DND-41 (cell line): ENCODE data around the gene JAK3.
"Not testable (repeated sequence)": the region's sequence is repeated elsewhere in the genome, so short reads cannot be mapped to it uniquely, and the experiment has no call there.

ENCODE experiments used
- ATAC-seq: fragments of 200-7000 bp; cut with Tn5 transposase; 3 replicates; pipeline ENCODE4 v1.9.1; 2021; ENCODE audit warnings: low read depth; ENCODE audit not compliant: insufficient read depth
- DNase-seq: peaks from one replicate; pipeline ENCODE4 v3.0.0-alpha.2; 2020
- H2AFZ ChIP-seq: 2 replicates; pipeline ENCODE4 v1.6.0; 2012; ENCODE audit warnings: low read depth, low read length
- H3K27ac ChIP-seq: 2 replicates; pipeline ENCODE4 v1.5.1; 2012; ENCODE audit warnings: low read length, inconsistent platforms
- H3K27me3 ChIP-seq: fragments of 200-600 bp; sonication (generic); 2 replicates; pipeline ENCODE4 v1.6.0; 2012; ENCODE audit warnings: low read length, mild to moderate bottlenecking, inconsistent platforms; ENCODE audit not compliant: insufficient read depth, poor library complexity
- H3K36me3 ChIP-seq: 2 replicates; pipeline ENCODE4 v1.5.1; 2012; ENCODE audit warnings: low read length, inconsistent platforms; ENCODE audit not compliant: insufficient read depth
- H3K4me1 ChIP-seq: 2 replicates; pipeline ENCODE4 v1.5.1; 2012; ENCODE audit warnings: mild to moderate bottlenecking, low read length; ENCODE audit not compliant: insufficient read depth
- H3K4me2 ChIP-seq: 2 replicates; pipeline ENCODE4 v1.6.0; 2012; ENCODE audit warnings: mild to moderate bottlenecking, moderate library complexity, low read length, inconsistent platforms; ENCODE audit not compliant: insufficient read depth
- H3K4me3 ChIP-seq, 2 experiments: fragments of 200-600 bp in 1 of 2; shearing (Covaris generic) in 1 of 2; 2 replicates each; pipeline ENCODE4 v1.5.1; 2012 to 2016; ENCODE audit warnings: inconsistent platforms in 2 of 2, low read length in 2 of 2, mild to moderate bottlenecking in 2 of 2, low read depth in 1 of 2, moderate library complexity in 1 of 2
- H3K79me2 ChIP-seq: 2 replicates; pipeline ENCODE4 v1.6.0; 2012; ENCODE audit warnings: low read length, inconsistent platforms; ENCODE audit not compliant: insufficient read depth
- H3K9ac ChIP-seq: 2 replicates; pipeline ENCODE4 v1.6.0; 2012; ENCODE audit warnings: low read depth, mild to moderate bottlenecking, inconsistent platforms, low read length, moderate library complexity
- H3K9me3 ChIP-seq: 2 replicates; pipeline ENCODE4 v1.5.1; 2012; ENCODE audit warnings: low read length, moderate library complexity, mild to moderate bottlenecking, inconsistent platforms; ENCODE audit not compliant: insufficient read depth, severe bottlenecking
- H4K20me1 ChIP-seq: 2 replicates; pipeline ENCODE4 v1.6.0; 2012; ENCODE audit warnings: low read length; ENCODE audit not compliant: insufficient read depth
- EZH2 ChIP-seq: IDR thresholded peaks from 3 replicates; pipeline ENCODE4 v1.6.1; 2012; ENCODE audit warnings: borderline replicate concordance, low read depth, mild to moderate bottlenecking, moderate library complexity, low read length, inconsistent platforms; ENCODE audit not compliant: severe bottlenecking
- TF ChIP-seq, protein P1 (sequence below): IDR thresholded peaks from 2 replicates; pipeline ENCODE4 v1.5.1; 2012; ENCODE audit warnings: borderline replicate concordance, low read length, moderate library complexity, mild to moderate bottlenecking; ENCODE audit not compliant: poor library complexity, severe bottlenecking; ENCODE audit errors: extremely low read depth

Gene JAK3

DNA sequence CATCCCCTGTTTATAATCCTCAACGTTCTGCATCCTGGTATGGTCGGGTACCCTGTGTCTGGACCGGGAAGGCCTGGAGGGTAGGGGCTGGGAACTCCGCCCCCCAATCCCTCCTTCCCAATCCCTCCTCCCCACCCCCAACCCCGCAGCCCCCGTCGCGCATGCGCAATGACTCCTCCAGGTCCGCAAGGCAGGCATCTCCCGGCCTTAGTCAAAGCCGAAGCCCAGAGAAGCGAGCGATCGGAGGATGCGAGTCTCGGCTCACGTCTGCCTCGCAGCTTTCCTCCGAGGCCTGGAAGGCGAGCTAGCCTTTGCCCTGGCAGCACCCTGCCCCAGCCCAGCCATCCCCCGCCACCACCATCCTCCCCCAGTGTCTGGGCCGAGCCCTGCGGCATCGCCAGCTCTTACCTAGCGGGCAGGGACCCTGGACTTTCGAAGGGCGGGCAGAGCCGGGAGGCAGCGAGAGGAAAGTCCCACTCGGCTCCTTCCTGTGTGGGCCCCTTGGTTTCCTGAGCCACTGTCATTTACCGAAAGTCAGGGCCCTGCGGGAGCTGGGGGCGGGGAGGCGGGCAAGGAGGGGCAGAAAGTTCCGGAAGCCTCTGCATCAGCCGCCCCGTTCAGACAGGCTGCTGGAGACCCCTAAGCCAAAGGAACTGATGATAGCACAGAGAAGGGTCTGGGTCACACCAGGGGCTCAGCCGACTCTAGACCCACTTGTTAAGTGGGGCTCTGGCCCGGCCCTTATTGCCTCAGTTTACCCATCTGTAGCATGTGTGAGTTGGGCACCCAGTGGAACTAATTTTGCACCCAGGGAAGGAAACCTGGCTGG, at the start of gene JAK3:
Gene JAK3, minus strand, starts transcription at position 445 of the 829 bp plus-strand sequence. CDS start 3,565 bp downstream, outside the sequence.
- TF ChIP-seq, protein P1, sequence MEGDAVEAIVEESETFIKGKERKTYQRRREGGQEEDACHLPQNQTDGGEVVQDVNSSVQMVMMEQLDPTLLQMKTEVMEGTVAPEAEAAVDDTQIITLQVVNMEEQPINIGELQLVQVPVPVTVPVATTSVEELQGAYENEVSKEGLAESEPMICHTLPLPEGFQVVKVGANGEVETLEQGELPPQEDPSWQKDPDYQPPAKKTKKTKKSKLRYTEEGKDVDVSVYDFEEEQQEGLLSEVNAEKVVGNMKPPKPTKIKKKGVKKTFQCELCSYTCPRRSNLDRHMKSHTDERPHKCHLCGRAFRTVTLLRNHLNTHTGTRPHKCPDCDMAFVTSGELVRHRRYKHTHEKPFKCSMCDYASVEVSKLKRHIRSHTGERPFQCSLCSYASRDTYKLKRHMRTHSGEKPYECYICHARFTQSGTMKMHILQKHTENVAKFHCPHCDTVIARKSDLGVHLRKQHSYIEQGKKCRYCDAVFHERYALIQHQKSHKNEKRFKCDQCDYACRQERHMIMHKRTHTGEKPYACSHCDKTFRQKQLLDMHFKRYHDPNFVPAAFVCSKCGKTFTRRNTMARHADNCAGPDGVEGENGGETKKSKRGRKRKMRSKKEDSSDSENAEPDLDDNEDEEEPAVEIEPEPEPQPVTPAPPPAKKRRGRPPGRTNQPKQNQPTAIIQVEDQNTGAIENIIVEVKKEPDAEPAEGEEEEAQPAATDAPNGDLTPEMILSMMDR = no peak
- TF ChIP-seq EZH2 = no peak
- Histone ChIP-seq H3K4me3 (peak within 1 kb of the TSS; percentile 24 to 53; a peak in 3 of 4 replicates), H3K27ac (peak within 1 kb of the TSS; percentile 84)

DNA sequence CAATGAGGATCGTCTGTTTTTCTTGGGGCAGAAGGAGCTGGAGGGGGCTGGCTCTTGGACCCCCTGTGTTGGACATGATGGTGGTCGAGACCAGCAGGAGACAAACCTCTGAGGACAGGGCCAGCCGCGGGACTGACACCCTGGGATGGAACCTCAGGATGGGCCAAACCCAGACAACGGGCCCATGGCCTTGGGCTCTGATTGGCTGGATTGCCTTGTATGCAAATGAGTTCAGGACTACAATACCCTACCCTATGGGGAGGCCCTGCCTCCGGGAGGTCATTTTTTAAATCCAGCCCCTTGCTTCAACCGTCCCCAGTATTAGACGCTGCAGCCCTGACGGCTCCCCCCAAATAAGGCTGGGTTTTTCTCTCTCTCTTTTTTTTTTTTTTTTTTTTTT, 46.0 kb upstream of the JAK3 start:
- no peak for DNase-seq
- H3K27ac ChIP-seq = no peak overlapping the region
- H3K36me3 ChIP-seq = no peaks in the 10 kb centered on the region
- no peak overlapping the region for H2AFZ ChIP-seq
- no peaks in the 10 kb centered on the region for H3K9me3 ChIP-seq
- no peak overlapping the region for H3K4me2 ChIP-seq
- no peaks in the 10 kb centered on the region for H4K20me1 ChIP-seq
- H3K9ac ChIP-seq = no peak overlapping the region
- H3K27me3 ChIP-seq = no peaks in the 10 kb centered on the region
- no peaks in the 10 kb centered on the region for H3K79me2 ChIP-seq
- H3K4me3 ChIP-seq = no peak overlapping the region
- no peak for ATAC-seq
- no peaks in the 10 kb centered on the region for H3K4me1 ChIP-seq
- no peak for TF ChIP-seq EZH2

More for the DNA sequence above, at the start of gene JAK3:
- Histone ChIP-seq H3K79me2 (0 out of 2 replicates have a peak, but pooled peaks cover 4% of the 10 kb centered on the region), H2AFZ (peak within 1 kb of the TSS; percentile 76), H3K9ac (peak within 1 kb of the TSS; percentile 62), H4K20me1 (no peaks in the 10 kb centered on the region), H3K27me3 (no peaks in the 10 kb centered on the region), H3K36me3 (0 out of 2 replicates have a peak, but pooled peaks cover 1% of the 10 kb centered on the region), H3K4me2 (peak within 1 kb of the TSS; percentile 63), H3K4me1 (peaks cover 28% of the 10 kb centered on the region), H3K9me3 (no peaks in the 10 kb centered on the region)
- DNase-seq (peak; percentile 74), ATAC-seq (peak; percentile 78)

DNA sequence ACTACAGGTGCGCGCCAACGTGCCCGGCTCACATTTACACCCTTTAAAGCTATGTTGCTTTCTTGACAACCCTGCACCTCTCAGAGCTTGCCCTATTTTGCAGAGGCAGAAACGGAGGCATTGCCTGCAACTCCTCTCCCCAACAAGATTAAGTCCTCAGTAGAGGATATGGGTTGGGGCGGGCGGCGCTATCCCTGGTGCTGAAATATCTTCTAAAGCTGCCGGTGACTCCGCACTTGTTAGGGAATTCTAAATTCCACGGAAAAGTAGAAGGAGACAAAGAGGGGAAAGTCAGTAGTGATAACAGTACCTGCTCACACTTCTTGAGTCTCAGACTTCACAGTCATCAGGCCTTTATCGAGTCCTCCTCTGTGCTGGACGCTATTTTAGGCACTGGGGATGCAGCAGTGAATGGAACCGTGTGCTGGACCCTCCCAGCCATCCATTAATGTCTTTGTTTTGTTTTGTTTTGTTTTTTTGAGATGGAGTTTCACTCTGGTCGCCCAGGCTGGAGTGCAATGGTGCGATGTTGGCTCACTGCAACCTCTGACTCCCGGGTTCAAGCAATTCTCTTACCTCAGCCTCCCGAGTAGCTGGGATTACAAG, 41.9 kb upstream of the JAK3 start:
- DNase-seq (peak; percentile 65), ATAC-seq (peak; percentile 80)
- Histone ChIP-seq H3K4me3 (no peak overlapping the region), H3K9ac (no peak overlapping the region), H3K36me3 (no peaks in the 10 kb centered on the region), H3K79me2 (no peaks in the 10 kb centered on the region), H3K4me1 (no peaks in the 10 kb centered on the region), H3K27ac (no peak overlapping the region), H2AFZ (no peak overlapping the region), H3K4me2 (no peak overlapping the region), H3K9me3 (no peaks in the 10 kb centered on the region), H4K20me1 (no peaks in the 10 kb centered on the region), H3K27me3 (no peaks in the 10 kb centered on the region)
- no peak for TF ChIP-seq EZH2
- TF ChIP-seq, protein P1 = no peak

DNA sequence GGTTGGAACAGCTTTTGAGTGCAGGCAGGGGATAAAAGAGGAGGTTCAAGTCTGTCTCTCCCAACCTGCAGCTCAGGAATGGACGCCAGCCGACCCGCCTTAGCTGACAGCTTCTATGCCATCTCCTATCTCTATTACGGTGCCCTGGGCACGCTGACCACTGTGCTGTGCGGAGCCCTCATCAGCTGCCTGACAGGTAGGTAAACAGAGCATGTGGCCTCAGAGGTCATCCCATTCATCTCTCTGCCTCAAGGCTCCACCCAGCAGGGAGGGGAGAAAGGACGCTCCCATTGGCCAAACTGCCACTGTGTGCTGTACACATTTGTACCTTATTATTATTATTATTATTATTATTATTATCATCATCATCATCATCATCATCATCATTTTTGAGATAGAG, 40.5 kb upstream of the JAK3 start:
- Histone ChIP-seq H3K9me3 (no peaks in the 10 kb centered on the region), H2AFZ (no peak overlapping the region), H3K9ac (no peak overlapping the region), H3K79me2 (no peaks in the 10 kb centered on the region), H3K4me3 (no peak overlapping the region), H3K27ac (no peak overlapping the region), H4K20me1 (no peaks in the 10 kb centered on the region), H3K4me2 (no peak overlapping the region), H3K27me3 (no peaks in the 10 kb centered on the region), H3K4me1 (no peaks in the 10 kb centered on the region), H3K36me3 (no peaks in the 10 kb centered on the region)
- TF ChIP-seq, protein P1 = no peak
- TF ChIP-seq EZH2 = no peak
- ATAC-seq (no peak), DNase-seq (no peak)

DNA sequence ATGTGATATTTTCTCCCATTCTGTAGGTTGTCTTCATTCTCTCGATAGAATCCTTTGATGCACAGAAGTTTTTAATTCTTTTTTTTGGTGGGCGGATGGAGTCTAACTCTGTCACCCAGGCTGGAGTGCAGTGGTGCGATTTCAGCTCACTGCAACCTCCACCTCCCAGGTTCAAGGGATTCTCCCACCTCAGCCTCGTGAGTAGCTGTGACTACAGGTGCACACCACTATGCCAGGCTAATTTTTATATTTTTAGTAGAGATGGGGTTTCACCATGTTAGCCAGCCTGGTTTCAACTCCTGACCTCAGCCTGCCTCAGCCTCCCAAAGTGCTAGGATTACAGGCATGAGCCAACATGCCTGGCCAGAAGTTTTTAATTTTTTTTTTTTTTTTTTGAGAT, 39.4 kb upstream of the JAK3 start:
- not testable (repeated sequence) for H3K4me2 ChIP-seq, H3K79me2 ChIP-seq, H3K27me3 ChIP-seq, H3K4me3 ChIP-seq, H3K9ac ChIP-seq, H3K36me3 ChIP-seq, DNase-seq, H3K9me3 ChIP-seq, H2AFZ ChIP-seq, H4K20me1 ChIP-seq, H3K4me1 ChIP-seq, H3K27ac ChIP-seq, ATAC-seq
